HepG2 (cell line): ENCODE data around the gene GPRC5B. TPM values are rescaled to one million over a fixed set of nuclear protein-coding genes. Genes with fewer than 3 reads are reported as not detected.

ENCODE experiments used
- ATAC-seq: fragments of 200-7000 bp; cut with Tn5 transposase; 3 replicates; pipeline ENCODE4 v1.9.1; 2020; ENCODE audit warnings: mild to moderate bottlenecking, moderate library complexity
- BruUV-seq: library from RNA; stranded (reverse); fragments of 400-500 nt; replicated peaks from 2 replicates; lab custom pipeline; 2021; lab: Mats Ljungman, UMichigan
- CTCF ChIA-PET: fragments of 300-600 bp; formaldehyde crosslinking; extraction: SDS; loops from one replicate; lab custom pipeline; 2021; ENCODE audit warnings: low total read pairs, inconsistent platforms, low intra/inter-chr PET ratio; lab: Yijun Ruan, JAX
- POLR2A ChIA-PET: fragments of 350-600 bp; sonication (Branson Sonifier 250); formaldehyde crosslinking; loops from one replicate; lab custom pipeline; 2020; ENCODE audit warnings: antibody characterized with exemption, inconsistent platforms; lab: Yijun Ruan, JAX
- DNase-seq: peaks from one replicate; pipeline ENCODE4 v3.0.0-alpha.2; 2015; ENCODE audit warnings: low spot score
- FAIRE-seq: peaks from 3 replicates; lab custom pipeline; 2011; peaks lifted over from hg19 to GRCh38; lab: Jason Lieb, UNC
- H2AFZ ChIP-seq: one replicate; pipeline ENCODE4 v1.6.1; 2011; ENCODE audit warnings: low read length, inconsistent platforms
- H3K27ac ChIP-seq: fragments of 300-600 bp; 3 replicates; pipeline ENCODE4 v1.8.0; 2011; ENCODE audit warnings: mixed run types, mild to moderate bottlenecking, mixed read lengths, low read length, inconsistent platforms; ENCODE audit not compliant: insufficient read depth; ENCODE audit errors: extremely low read length
- H3K27me3 ChIP-seq, 2 experiments: fragments of 200-600 bp in 1 of 2; 2 replicates in 1 of 2; 3 replicates in 1 of 2; pipeline versions ENCODE4 v1.6.0 to v1.8.0; 2011; ENCODE audit warnings: low read length in 2 of 2, mild to moderate bottlenecking in 2 of 2, moderate library complexity in 2 of 2, inconsistent platforms in 1 of 2; ENCODE audit not compliant: insufficient read depth in 2 of 2, control insufficient read depth in 1 of 2
- H3K36me3 ChIP-seq, 2 experiments: fragments of 200-600 bp in 1 of 2; replicated peaks in 1 of 2; 2 replicates in 1 of 2; 3 replicates in 1 of 2; pipeline versions ENCODE4 v1.5.1 to v1.8.0; 2011; ENCODE audit warnings: low read length in 2 of 2, inconsistent platforms in 1 of 2; ENCODE audit not compliant: insufficient read depth in 2 of 2, control insufficient read depth in 1 of 2
- H3K4me1 ChIP-seq: 2 replicates; pipeline ENCODE4 v1.5.1; 2012; ENCODE audit warnings: low read length, inconsistent platforms; ENCODE audit not compliant: insufficient read depth
- H3K4me2 ChIP-seq: 2 replicates; pipeline ENCODE4 v1.6.0; 2011; ENCODE audit warnings: low read depth, low read length, inconsistent platforms
- H3K4me3 ChIP-seq, 3 experiments: fragments of 200-600 bp in 1 of 3; sonication (generic), shearing (Covaris generic) in 1 of 3; replicated peaks in 1 of 3; 2 replicates each; pipeline ENCODE4 v1.5.1; 2011 to 2016; ENCODE audit warnings: low read length in 3 of 3, inconsistent platforms in 2 of 3, low read depth in 2 of 3, mild to moderate bottlenecking in 2 of 3, control low read depth in 1 of 3, mixed read lengths in 1 of 3; ENCODE audit not compliant: insufficient read depth in 1 of 3
- H3K79me2 ChIP-seq: one replicate; pipeline ENCODE4 v1.6.1; 2011; ENCODE audit warnings: low read length, inconsistent platforms; ENCODE audit not compliant: insufficient read depth
- H3K9ac ChIP-seq: 2 replicates; pipeline ENCODE4 v1.6.0; 2011; ENCODE audit warnings: mild to moderate bottlenecking, low read depth, low read length, inconsistent platforms; ENCODE audit not compliant: insufficient read depth
- H3K9me3 ChIP-seq: 2 replicates; pipeline ENCODE4 v1.5.1; 2012; ENCODE audit warnings: mild to moderate bottlenecking, low read length
- H4K20me1 ChIP-seq: 2 replicates; pipeline ENCODE4 v1.6.0; 2011; ENCODE audit warnings: inconsistent platforms, mild to moderate bottlenecking, low read length, moderate library complexity; ENCODE audit not compliant: insufficient read depth
- CEBPB ChIP-seq: IDR thresholded peaks from 2 replicates; pipeline ENCODE4 v1.6.1; 2011; ENCODE audit warnings: low read depth, low read length, improper control_type of control experiment, borderline replicate concordance
- CEBPG ChIP-seq: IDR thresholded peaks from 2 replicates; pipeline ENCODE4 v1.6.1; 2016
- RBAK ChIP-seq: sonication (generic); formaldehyde crosslinking; IDR thresholded peaks from 2 replicates; pipeline ENCODE4 v1.5.1; 2020; ENCODE audit warnings: mild to moderate bottlenecking, missing genetic modification reagents
- ZNF383 ChIP-seq: sonication (generic); formaldehyde crosslinking; IDR thresholded peaks from 2 replicates; pipeline ENCODE4 v1.4.0; 2020; ENCODE audit warnings: missing genetic modification reagents, mild to moderate bottlenecking, borderline replicate concordance
- WGBS: methylation state at CpG from one replicate; pipeline ENCODE4 v1.1.6; 2017; ENCODE audit warnings: low lambda C conversion rate; 5-methylcytosine and 5-hydroxymethylcytosine counted together
- in situ Hi-C: cut with HindIII; loops from 2 replicates; pipeline ENCODE4 v1.10.0; 2017; ENCODE audit warnings: low pct_unique_long_range_greater_than_20kb; ENCODE audit not compliant: extremely low pct_ligation_motif_present
- intact Hi-C: fragments of 100-400 bp; cut with micrococcal nuclease; formaldehyde crosslinking; loops from one replicate; pipeline ENCODE4 v1.10.0; 2022; ENCODE audit not compliant: unreplicated experiment
- polyA plus RNA-seq, 8 experiments: library from polyadenylated mRNA; depleted of rRNA in 3 of 8; stranded (reverse) in 7 of 8; unstranded in 1 of 8; fragments of >200 nt; fragmentation: Illumina TruSeq in 4 of 8; extraction: Trizol in 4 of 8; gene quantifications; 2 replicates each; pipeline versions ENCODE4 v1.2.1 to v1.2.3, GENCODE V29; 2011 to 2016; ENCODE audit warnings: low read depth in 4 of 8, missing spikeins in 1 of 8, mixed read lengths in 1 of 8; ENCODE audit not compliant: insufficient read depth in 1 of 8
- total RNA-seq, 5 experiments: library from RNA; depleted of rRNA; stranded (reverse); fragments of >200 nt; fragmentation: Illumina TruSeq; extraction: Trizol; gene quantifications; 2 replicates each; pipeline ENCODE4 v1.2.3, GENCODE V29; 2016; ENCODE audit warnings: low read depth in 1 of 5
- TF ChIP-seq, protein P1 (sequence below): IDR thresholded peaks from 2 replicates; pipeline ENCODE4 v1.6.1; 2016; ENCODE audit warnings: missing genetic modification reagents, missing compliant biosample characterization
- TF ChIP-seq, protein P2 (sequence below), 2 experiments: fragments of 450-650 bp in 1 of 2; sonication (generic) in 1 of 2; formaldehyde crosslinking; IDR thresholded peaks; 2 replicates each; pipeline versions ENCODE4 v1.5.0 to v1.8.0; 2020 to 2022; ENCODE audit warnings: mild to moderate bottlenecking in 1 of 2, missing genetic modification reagents in 1 of 2
- TF ChIP-seq, protein P3 (sequence below): sonication (generic); formaldehyde crosslinking; IDR thresholded peaks from 2 replicates; pipeline ENCODE4 v1.5.0; 2020; ENCODE audit warnings: missing genetic modification reagents

GPRC5B gene
- total and polyA plus RNA-seq, 2 of the 13 experiments (the other 11 are each of a cell fraction or from before 2014, with no cell fraction given): 0.46 to 0.53 TPM

DNA sequence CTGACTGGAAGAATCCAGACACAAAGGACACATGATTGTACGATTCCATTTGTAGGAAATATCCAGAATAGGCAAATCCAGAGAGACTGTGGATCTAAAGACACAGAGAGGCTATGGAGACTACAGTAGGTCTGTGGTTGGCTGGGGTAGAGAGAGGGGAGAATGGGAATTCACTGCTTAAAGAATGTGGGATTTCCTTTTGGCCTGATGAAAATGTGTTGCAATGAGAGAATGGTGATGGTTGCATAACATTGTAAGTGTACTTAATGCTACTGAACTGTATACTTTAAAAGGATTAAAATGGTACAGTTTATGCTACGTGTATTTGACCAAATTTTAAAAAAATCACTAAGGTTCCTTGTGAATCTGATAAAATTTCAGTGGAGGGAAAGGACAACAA, 62.1 kb downstream of the GPRC5B start:
- BruUV-seq: no TSS peak
- POLR2A ChIA-PET: no interaction called here
- 34% methylated on average over 2 of the region's 2 CpGs for WGBS
- H3K9me3 ChIP-seq: no peaks in the 10 kb centered on the region
- no peak for DNase-seq
- CTCF ChIA-PET: no interaction called here
- intact Hi-C loops: no loop called here
- FAIRE-seq: no peak
- no peaks in the 10 kb centered on the region for H3K27me3 ChIP-seq
- no peaks in the 10 kb centered on the region for H3K79me2 ChIP-seq
- 0 out of 2 replicates have a peak, but pooled peaks cover 5% of the 10 kb centered on the region for H3K4me1 ChIP-seq
- TF ChIP-seq, protein P1, sequence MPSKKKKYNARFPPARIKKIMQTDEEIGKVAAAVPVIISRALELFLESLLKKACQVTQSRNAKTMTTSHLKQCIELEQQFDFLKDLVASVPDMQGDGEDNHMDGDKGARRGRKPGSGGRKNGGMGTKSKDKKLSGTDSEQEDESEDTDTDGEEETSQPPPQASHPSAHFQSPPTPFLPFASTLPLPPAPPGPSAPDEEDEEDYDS (CRISPR knock-in tag): no peak
- no peak for TF ChIP-seq RBAK (CRISPR knock-in tag)
- TF ChIP-seq, protein P2, sequence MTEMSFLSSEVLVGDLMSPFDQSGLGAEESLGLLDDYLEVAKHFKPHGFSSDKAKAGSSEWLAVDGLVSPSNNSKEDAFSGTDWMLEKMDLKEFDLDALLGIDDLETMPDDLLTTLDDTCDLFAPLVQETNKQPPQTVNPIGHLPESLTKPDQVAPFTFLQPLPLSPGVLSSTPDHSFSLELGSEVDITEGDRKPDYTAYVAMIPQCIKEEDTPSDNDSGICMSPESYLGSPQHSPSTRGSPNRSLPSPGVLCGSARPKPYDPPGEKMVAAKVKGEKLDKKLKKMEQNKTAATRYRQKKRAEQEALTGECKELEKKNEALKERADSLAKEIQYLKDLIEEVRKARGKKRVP (CRISPR knock-in tag; IDR thresholded peaks at IDR 0.05): peak in 1 of 2 experiments; percentile 50; a peak in 1 of 4 replicates
- TF ChIP-seq CEBPB: peak; percentile 87
- no peak for TF ChIP-seq ZNF383 (CRISPR knock-in tag)
- TF ChIP-seq, protein P3, sequence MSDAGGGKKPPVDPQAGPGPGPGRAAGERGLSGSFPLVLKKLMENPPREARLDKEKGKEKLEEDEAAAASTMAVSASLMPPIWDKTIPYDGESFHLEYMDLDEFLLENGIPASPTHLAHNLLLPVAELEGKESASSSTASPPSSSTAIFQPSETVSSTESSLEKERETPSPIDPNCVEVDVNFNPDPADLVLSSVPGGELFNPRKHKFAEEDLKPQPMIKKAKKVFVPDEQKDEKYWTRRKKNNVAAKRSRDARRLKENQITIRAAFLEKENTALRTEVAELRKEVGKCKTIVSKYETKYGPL (CRISPR knock-in tag): peak; percentile 75; the same call in 1 of the 2 replicates
- peak; percentile 78 for TF ChIP-seq CEBPG (CRISPR knock-in tag)
- no peaks in the 10 kb centered on the region for H3K36me3 ChIP-seq
- H2AFZ ChIP-seq: no peak overlapping the region
- no peak for ATAC-seq
- H4K20me1 ChIP-seq: no peaks in the 10 kb centered on the region
- no peak overlapping the region for H3K4me2 ChIP-seq
- H3K9ac ChIP-seq: no peak overlapping the region
- H3K27ac ChIP-seq: no peak overlapping the region
- no peak overlapping the region for H3K4me3 ChIP-seq
- in situ Hi-C loops: no loop called here
